ENCODE data around the gene DDX39A.

DNA sequence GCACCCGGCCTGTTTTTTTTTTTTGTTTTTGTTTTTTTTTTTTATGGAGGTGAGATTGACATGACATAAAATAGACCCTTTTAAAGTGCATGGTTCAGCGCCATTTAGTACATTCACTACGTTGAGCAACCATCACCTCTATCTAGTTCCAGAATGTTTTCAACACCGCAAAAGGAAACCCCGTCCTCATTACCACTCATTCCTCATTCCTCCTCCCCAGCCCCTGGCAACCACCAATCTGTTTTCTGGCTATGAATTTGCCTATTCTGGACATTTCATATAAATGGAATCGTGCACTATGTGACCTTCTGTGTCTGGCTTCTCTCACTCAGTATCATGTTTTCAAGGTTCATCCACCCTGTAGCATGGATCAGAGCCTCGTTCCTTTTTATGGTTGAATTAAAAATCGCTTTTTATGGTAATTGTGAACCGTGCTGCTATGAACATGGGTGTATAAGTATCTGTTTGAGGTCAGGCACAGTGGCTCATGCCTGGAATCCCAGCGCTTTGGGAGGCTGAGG is 47.8 kb downstream of the DDX39A start:
- TF ChIP-seq SUZ12 (IDR thresholded peaks at IDR 0.05): no peak
- no peak for TF ChIP-seq L3MBTL2 (conservative IDR thresholded peaks at IDR 0.05)

All from HEK293T (cell line).